HepG2 (cell line): ENCODE measurements around the gene PTK7. TPM values are rescaled to one million over a fixed set of nuclear protein-coding genes. Genes with fewer than 3 reads are reported as not detected.
"Not testable (repeated sequence)": the region's sequence is repeated elsewhere in the genome, so short reads cannot be mapped to it uniquely, and the experiment has no call there.

Experiments used
- ATAC-seq: fragments of 200-7000 bp; cut with Tn5 transposase; 3 replicates; pipeline ENCODE4 v1.9.1; 2020; ENCODE audit warnings: mild to moderate bottlenecking, moderate library complexity
- BruUV-seq: library from RNA; stranded (reverse); fragments of 400-500 nt; replicated peaks from 2 replicates; lab custom pipeline; 2021; lab: Mats Ljungman, UMichigan
- CTCF ChIA-PET: fragments of 300-600 bp; formaldehyde crosslinking; extraction: SDS; loops from one replicate; lab custom pipeline; 2021; ENCODE audit warnings: low total read pairs, inconsistent platforms, low intra/inter-chr PET ratio; lab: Yijun Ruan, JAX
- POLR2A ChIA-PET: fragments of 350-600 bp; sonication (Branson Sonifier 250); formaldehyde crosslinking; loops from one replicate; lab custom pipeline; 2020; ENCODE audit warnings: antibody characterized with exemption, inconsistent platforms; lab: Yijun Ruan, JAX
- DNase-seq: peaks from one replicate; pipeline ENCODE4 v3.0.0-alpha.2; 2015; ENCODE audit warnings: low spot score
- FAIRE-seq: peaks from 3 replicates; lab custom pipeline; 2011; peaks lifted over from hg19 to GRCh38; lab: Jason Lieb, UNC
- H2AFZ ChIP-seq: one replicate; pipeline ENCODE4 v1.6.1; 2011; ENCODE audit warnings: low read length, inconsistent platforms
- H3K27ac ChIP-seq: fragments of 300-600 bp; 3 replicates; pipeline ENCODE4 v1.8.0; 2011; ENCODE audit warnings: mixed run types, mild to moderate bottlenecking, mixed read lengths, low read length, inconsistent platforms; ENCODE audit not compliant: insufficient read depth; ENCODE audit errors: extremely low read length
- H3K27me3 ChIP-seq, 2 experiments: fragments of 200-600 bp in 1 of 2; 2 replicates in 1 of 2; 3 replicates in 1 of 2; pipeline versions ENCODE4 v1.6.0 to v1.8.0; 2011; ENCODE audit warnings: low read length in 2 of 2, mild to moderate bottlenecking in 2 of 2, moderate library complexity in 2 of 2, inconsistent platforms in 1 of 2; ENCODE audit not compliant: insufficient read depth in 2 of 2, control insufficient read depth in 1 of 2
- H3K36me3 ChIP-seq, 2 experiments: fragments of 200-600 bp in 1 of 2; replicated peaks in 1 of 2; 2 replicates in 1 of 2; 3 replicates in 1 of 2; pipeline versions ENCODE4 v1.5.1 to v1.8.0; 2011; ENCODE audit warnings: low read length in 2 of 2, inconsistent platforms in 1 of 2; ENCODE audit not compliant: insufficient read depth in 2 of 2, control insufficient read depth in 1 of 2
- H3K4me1 ChIP-seq: 2 replicates; pipeline ENCODE4 v1.5.1; 2012; ENCODE audit warnings: low read length, inconsistent platforms; ENCODE audit not compliant: insufficient read depth
- H3K4me2 ChIP-seq: 2 replicates; pipeline ENCODE4 v1.6.0; 2011; ENCODE audit warnings: low read depth, low read length, inconsistent platforms
- H3K4me3 ChIP-seq, 3 experiments: fragments of 200-600 bp in 1 of 3; sonication (generic), shearing (Covaris generic) in 1 of 3; replicated peaks in 1 of 3; 2 replicates each; pipeline ENCODE4 v1.5.1; 2011 to 2016; ENCODE audit warnings: low read length in 3 of 3, inconsistent platforms in 2 of 3, low read depth in 2 of 3, mild to moderate bottlenecking in 2 of 3, control low read depth in 1 of 3, mixed read lengths in 1 of 3; ENCODE audit not compliant: insufficient read depth in 1 of 3
- H3K79me2 ChIP-seq: one replicate; pipeline ENCODE4 v1.6.1; 2011; ENCODE audit warnings: low read length, inconsistent platforms; ENCODE audit not compliant: insufficient read depth
- H3K9ac ChIP-seq: 2 replicates; pipeline ENCODE4 v1.6.0; 2011; ENCODE audit warnings: mild to moderate bottlenecking, low read depth, low read length, inconsistent platforms; ENCODE audit not compliant: insufficient read depth
- H3K9me3 ChIP-seq: 2 replicates; pipeline ENCODE4 v1.5.1; 2012; ENCODE audit warnings: mild to moderate bottlenecking, low read length
- H4K20me1 ChIP-seq: 2 replicates; pipeline ENCODE4 v1.6.0; 2011; ENCODE audit warnings: inconsistent platforms, mild to moderate bottlenecking, low read length, moderate library complexity; ENCODE audit not compliant: insufficient read depth
- CEBPB ChIP-seq: IDR thresholded peaks from 2 replicates; pipeline ENCODE4 v1.6.1; 2011; ENCODE audit warnings: low read depth, low read length, improper control_type of control experiment, borderline replicate concordance
- CEBPG ChIP-seq: IDR thresholded peaks from 2 replicates; pipeline ENCODE4 v1.6.1; 2016
- HDAC6 ChIP-seq: fragments of 200-600 bp; sonication (generic); IDR thresholded peaks from 2 replicates; pipeline ENCODE4 v1.7.0; 2017; ENCODE audit warnings: mild to moderate bottlenecking, antibody characterized with exemption, low read length, low read depth
- ZNF224 ChIP-seq: sonication (generic); formaldehyde crosslinking; IDR thresholded peaks from 2 replicates; pipeline ENCODE4 v1.5.0; 2020; ENCODE audit warnings: mild to moderate bottlenecking, missing genetic modification reagents
- ZNF747 ChIP-seq: sonication (generic); formaldehyde crosslinking; IDR thresholded peaks from 2 replicates; pipeline ENCODE4 v1.8.1; 2023; ENCODE audit warnings: missing genetic modification reagents, mild to moderate bottlenecking, borderline replicate concordance
- ZNF850 ChIP-seq: sonication (generic); formaldehyde crosslinking; conservative IDR thresholded peaks from 2 replicates; pipeline ENCODE4 v1.9.0; 2021; ENCODE audit warnings: mild to moderate bottlenecking, missing genetic modification reagents
- WGBS: methylation state at CpG from one replicate; pipeline ENCODE4 v1.1.6; 2017; ENCODE audit warnings: low lambda C conversion rate; 5-methylcytosine and 5-hydroxymethylcytosine counted together
- in situ Hi-C: cut with HindIII; loops from 2 replicates; pipeline ENCODE4 v1.10.0; 2017; ENCODE audit warnings: low pct_unique_long_range_greater_than_20kb; ENCODE audit not compliant: extremely low pct_ligation_motif_present
- intact Hi-C: fragments of 100-400 bp; cut with micrococcal nuclease; formaldehyde crosslinking; loops from one replicate; pipeline ENCODE4 v1.10.0; 2022; ENCODE audit not compliant: unreplicated experiment
- polyA plus RNA-seq, 8 experiments: library from polyadenylated mRNA; depleted of rRNA in 3 of 8; stranded (reverse) in 7 of 8; unstranded in 1 of 8; fragments of >200 nt; fragmentation: Illumina TruSeq in 4 of 8; extraction: Trizol in 4 of 8; gene quantifications; 2 replicates each; pipeline versions ENCODE4 v1.2.1 to v1.2.3, GENCODE V29; 2011 to 2016; ENCODE audit warnings: low read depth in 4 of 8, missing spikeins in 1 of 8, mixed read lengths in 1 of 8; ENCODE audit not compliant: insufficient read depth in 1 of 8
- total RNA-seq, 5 experiments: library from RNA; depleted of rRNA; stranded (reverse); fragments of >200 nt; fragmentation: Illumina TruSeq; extraction: Trizol; gene quantifications; 2 replicates each; pipeline ENCODE4 v1.2.3, GENCODE V29; 2016; ENCODE audit warnings: low read depth in 1 of 5

Gene PTK7
- total and polyA plus RNA-seq, 2 of the 13 experiments (the other 11 are each of a cell fraction or from before 2014, with no cell fraction given): 98.5 to 99.8 TPM

GRCh38 chr6:43078691-43079090, 2.6 kb downstream of the PTK7 start:
- ATAC-seq (no peak), DNase-seq (no peak)
- Histone ChIP-seq H3K36me3 (no peaks in the 10 kb centered on the region; a peak in 1 of 5 replicates), H4K20me1 (peaks cover 8% of the 10 kb centered on the region), H3K9me3 (no peaks in the 10 kb centered on the region), H3K9ac (peak overlapping the region; percentile 91; the same call in 1 of the 2 replicates), H3K4me2 (peak overlapping the region; percentile 94), H3K27ac (peak overlapping the region; percentile 34), H3K4me1 (peaks cover 67% of the 10 kb centered on the region), H3K79me2 (peaks cover 67% of the 10 kb centered on the region)
- BruUV-seq: TSS peak; percentile 49
- in situ Hi-C loops: loop anchor here (5.0 to 10.0 kb wide), 2 partner anchors 46 to 64 kb away; no protein-coding TSS in a partner anchor
- WGBS: 98% methylated on average over 2 of the region's 2 CpGs
- ChIA-PET CTCF (no interaction called here), POLR2A (interaction anchor here (3.1 to 3.5 kb wide), 2 partner anchors 11 to 18 kb away, joined by 14 to 31 read pairs; no protein-coding TSS in a partner anchor)
- intact Hi-C loops: loop anchor here (2.0 kb wide), 1 partner anchor 64 kb away; no protein-coding TSS in a partner anchor
- TF ChIP-seq HDAC6 (no peak), ZNF747 (CRISPR knock-in tag) (no peak)
- TF ChIP-seq, all 625 proteins: peak for 0
- H3K27me3 ChIP-seq: no peaks in the 10 kb centered on the region; a peak in 1 of 5 replicates
- no peak overlapping the region for H2AFZ ChIP-seq
- no peak for FAIRE-seq
- peak overlapping the region in 2 of 3 experiments; percentile 3 to 100; a peak in 1 of 6 replicates for H3K4me3 ChIP-seq

GRCh38 chr6:43081043-43081442, 4.9 kb downstream of the PTK7 start:
- in situ Hi-C loops (no loop called here), intact Hi-C loops (no loop called here)
- 93% methylated on average over 4 of the region's 4 CpGs for WGBS
- Histone ChIP-seq H3K9me3 (no peaks in the 10 kb centered on the region), H3K4me2 (no peak overlapping the region), H3K4me1 (peaks cover 62% of the 10 kb centered on the region), H2AFZ (no peak overlapping the region), H3K9ac (no peak overlapping the region), H3K27ac (no peak overlapping the region), H3K79me2 (peaks cover 88% of the 10 kb centered on the region), H3K36me3 (no peaks in the 10 kb centered on the region; a peak in 1 of 5 replicates), H4K20me1 (peaks cover 8% of the 10 kb centered on the region), H3K27me3 (no peaks in the 10 kb centered on the region; a peak in 1 of 5 replicates), H3K4me3 (no peak overlapping the region)
- TF ChIP-seq CEBPB: peak; percentile 71
- TF ChIP-seq ZNF850 (CRISPR knock-in tag): no peak
- 0 out of 2 replicates have a peak, but pooled peaks have one; percentile 12 for TF ChIP-seq ZNF224 (CRISPR knock-in tag)
- TF ChIP-seq CEBPG (CRISPR knock-in tag): peak; percentile 31; the same call in 1 of the 2 replicates
- DNase-seq (no peak), FAIRE-seq (no peak), ATAC-seq (no peak)
- BruUV-seq: no TSS peak
- ChIA-PET POLR2A (interaction anchor here (3.1 to 3.5 kb wide), 2 partner anchors 8 to 20 kb away, joined by 14 to 31 read pairs; no protein-coding TSS in a partner anchor), CTCF (no interaction called here)

DNA sequence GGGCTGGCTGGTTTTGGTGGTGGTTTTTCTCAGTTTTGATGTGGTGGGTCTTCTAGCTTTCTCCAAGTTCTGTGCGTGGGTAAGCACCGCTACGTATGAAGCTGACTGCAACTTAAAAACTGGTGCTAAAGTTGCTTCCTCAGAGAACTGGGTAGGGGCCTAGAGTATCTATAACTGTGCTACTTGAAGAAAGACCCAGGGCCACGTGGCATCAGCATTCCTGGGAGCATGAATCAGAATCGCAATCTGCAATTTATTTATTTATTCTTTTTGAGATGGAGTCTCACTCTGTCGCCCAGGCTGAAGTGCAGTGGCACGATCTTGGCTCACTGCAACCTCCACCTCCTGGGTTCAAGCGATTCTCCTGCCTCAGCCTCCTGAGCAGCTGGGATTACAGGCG, 5.8 kb downstream of the PTK7 start:
- BruUV-seq, H2AFZ ChIP-seq, H3K9me3 ChIP-seq, FAIRE-seq, H3K4me3 ChIP-seq, ATAC-seq, H3K27me3 ChIP-seq, H3K27ac ChIP-seq, H4K20me1 ChIP-seq, in situ Hi-C loops, CTCF ChIA-PET, H3K36me3 ChIP-seq, intact Hi-C loops, DNase-seq, H3K9ac ChIP-seq, H3K4me2 ChIP-seq: not testable (repeated sequence)
- Histone ChIP-seq H3K4me1 (peaks cover 70% of the 10 kb centered on the region), H3K79me2 (peaks cover 89% of the 10 kb centered on the region)
- WGBS: 95% methylated on average over 9 of the region's 9 CpGs
- POLR2A ChIA-PET: interaction anchor here (0.9 to 3.5 kb wide), 3 partner anchors 14 to 299 kb away, joined by 3 to 14 read pairs (median 4); partner anchors contain the start of gene BICRAL
